Gastrocnemius medialis (tissue), 4 donors: ENCODE results near the gene ICA1L. TPM values are rescaled to one million over a fixed set of nuclear protein-coding genes. Genes with fewer than 3 reads are reported as not detected.

Experiments
- ATAC-seq, 2 donors: fragments of 150-250 bp; one replicate each; pipeline ENCODE4 v1.9.1; 2016
- DNase-seq, 2 donors: peaks; one replicate each; pipeline ENCODE4 v3.0.0-alpha.2; 2019
- H3K27ac ChIP-seq, 4 donors: fragments of 200-600 bp; sonication (generic); 1 replicate in 1 of 4; 2 replicates in 3 of 4; pipeline ENCODE4 v1.5.1; 2016 to 2018; ENCODE audit warnings: mild to moderate bottlenecking in 2 of 4, moderate library complexity in 1 of 4
- H3K27me3 ChIP-seq, 3 donors: fragments of 200-600 bp; sonication (generic) in 2 of 3; 1 replicate in 1 of 3; 2 replicates in 2 of 3; pipeline versions ENCODE4 v1.5.1 to v1.6.0; 2016 to 2019; ENCODE audit warnings: mild to moderate bottlenecking in 1 of 3, moderate library complexity in 1 of 3
- H3K36me3 ChIP-seq, 2 donors: fragments of 200-600 bp; sonication (generic) in 1 of 2; one replicate each; pipeline ENCODE4 v1.5.1; 2017 to 2018
- H3K4me1 ChIP-seq, 2 donors: fragments of 200-600 bp; sonication (generic) in 1 of 2; one replicate each; pipeline ENCODE4 v1.5.1; 2016 to 2017; ENCODE audit warnings: mild to moderate bottlenecking in 2 of 2
- H3K4me3 ChIP-seq, 4 donors: fragments of 200-600 bp; sonication (generic) in 3 of 4; 1 replicate in 1 of 4; 2 replicates in 3 of 4; pipeline ENCODE4 v1.5.1; 2016 to 2019; ENCODE audit warnings: mild to moderate bottlenecking in 2 of 4
- H3K9me3 ChIP-seq, 3 donors: fragments of 200-600 bp; sonication (generic) in 2 of 3; 1 replicate in 1 of 3; 2 replicates in 2 of 3; pipeline ENCODE4 v1.5.1; 2016 to 2019
- CTCF ChIP-seq, 5 experiments: fragments of 450-650 bp in 3 of 5; fragments of 200-600 bp in 2 of 5; sonication (generic) in 2 of 5; IDR thresholded peaks in 4 of 5; conservative IDR thresholded peaks in 1 of 5; 1 replicate in 4 of 5; 2 replicates in 1 of 5; pipeline ENCODE4 v1.5.1; 2016 to 2019; ENCODE audit warnings: antibody characterized with exemption in 5 of 5, mild to moderate bottlenecking in 3 of 5, moderate library complexity in 3 of 5
- POLR2A ChIP-seq, 2 donors: fragments of 450-650 bp; IDR thresholded peaks; one replicate each; pipeline ENCODE4 v1.6.1; 2017; ENCODE audit warnings: antibody characterized with exemption in 2 of 2, mild to moderate bottlenecking in 2 of 2, moderate library complexity in 2 of 2
- in situ Hi-C, 4 donors: fragments of 200-750 bp; cut with MboI; loops; one replicate each; pipeline versions ENCODE4 v1.15.0 to v1.8.0; 2017; ENCODE audit warnings: low sequenced_read_pairs in 4 of 4
- intact Hi-C: fragments of 100-400 bp; cut with DNase I; formaldehyde crosslinking; loops from one replicate; pipeline ENCODE4 v1.15.1; 2023; ENCODE audit warnings: low total_unique reads
- total RNA-seq, 4 donors: library from RNA; depleted of rRNA; stranded (reverse); fragments of >200 nt; gene quantifications; one replicate each; pipeline versions ENCODE4 v1.1.0 to v1.2.3, GENCODE V29; 2016

ICA1L gene
- total RNA-seq, 4 donors from 2014 or later: 2.6 to 7.4 (median 4.8) TPM

- intact Hi-C loops (no loop called here), in situ Hi-C loops (no loop called here)
- no peak overlapping the region for H3K4me3 ChIP-seq
- peaks cover 0 to 21% of the 10 kb centered on the region in 2 donors for H3K36me3 ChIP-seq
- H3K27me3 ChIP-seq: no peaks in the 10 kb centered on the region
- no peak for DNase-seq
- TF ChIP-seq POLR2A (IDR thresholded peaks at IDR 0.05): no peak
- TF ChIP-seq CTCF (IDR thresholded peaks at IDR 0.05 in 4 of 5, conservative IDR thresholded peaks at IDR 0.05 in 1 of 5): no peak
- no peak overlapping the region for H3K27ac ChIP-seq
- no peaks in the 10 kb centered on the region for H3K9me3 ChIP-seq
- ATAC-seq: no peak
- H3K4me1 ChIP-seq: no peaks in the 10 kb centered on the region
These were observed 100.2 kb downstream of the ICA1L start for GRCh38 chr2:202771336-202771735.

GRCh38 chr2:202769201-202769600, 102.4 kb downstream of the ICA1L start:
- no peaks in the 10 kb centered on the region for H3K4me1 ChIP-seq
- H3K36me3 ChIP-seq: peaks cover 0 to 14% of the 10 kb centered on the region in 2 donors
- intact Hi-C loops (no loop called here), in situ Hi-C loops (no loop called here)
- no peak overlapping the region for H3K4me3 ChIP-seq
- H3K9me3 ChIP-seq: no peaks in the 10 kb centered on the region
- TF ChIP-seq POLR2A (IDR thresholded peaks at IDR 0.05) (no peak), CTCF (IDR thresholded peaks at IDR 0.05 in 4 of 5, conservative IDR thresholded peaks at IDR 0.05 in 1 of 5) (no peak)
- ATAC-seq (no peak), DNase-seq (no peak)
- no peak overlapping the region for H3K27ac ChIP-seq
- H3K27me3 ChIP-seq: no peaks in the 10 kb centered on the region

GRCh38 chr2:202768273-202768672, 103.3 kb downstream of the ICA1L start:
- Histone ChIP-seq H3K4me1 (no peaks in the 10 kb centered on the region), H3K27me3 (no peaks in the 10 kb centered on the region), H3K36me3 (peaks cover 0 to 9% of the 10 kb centered on the region in 2 donors), H3K27ac (no peak overlapping the region), H3K9me3 (no peaks in the 10 kb centered on the region), H3K4me3 (no peak overlapping the region)
- ATAC-seq (no peak), DNase-seq (no peak)
- TF ChIP-seq CTCF (IDR thresholded peaks at IDR 0.05 in 4 of 5, conservative IDR thresholded peaks at IDR 0.05 in 1 of 5) (no peak), POLR2A (IDR thresholded peaks at IDR 0.05) (no peak)
- intact Hi-C loops: no loop called here
- in situ Hi-C loops: no loop called here

GRCh38 chr2:202765436-202765835, 106.1 kb downstream of the ICA1L start:
- Histone ChIP-seq H3K4me3 (no peak overlapping the region), H3K36me3 (peaks cover 0 to 14% of the 10 kb centered on the region in 2 donors), H3K9me3 (no peaks in the 10 kb centered on the region), H3K27me3 (no peaks in the 10 kb centered on the region), H3K27ac (no peak overlapping the region), H3K4me1 (no peaks in the 10 kb centered on the region)
- no peak for TF ChIP-seq POLR2A (IDR thresholded peaks at IDR 0.05)
- TF ChIP-seq CTCF (IDR thresholded peaks at IDR 0.05 in 4 of 5, conservative IDR thresholded peaks at IDR 0.05 in 1 of 5): no peak
- in situ Hi-C loops (no loop called here), intact Hi-C loops (no loop called here)
- DNase-seq (no peak), ATAC-seq (no peak)

GRCh38 chr2:202764991-202765390, 106.6 kb downstream of the ICA1L start:
- H3K36me3 ChIP-seq: peaks cover 0 to 15% of the 10 kb centered on the region in 2 donors
- H3K27ac ChIP-seq: no peak overlapping the region
- H3K4me1 ChIP-seq: no peaks in the 10 kb centered on the region
- DNase-seq (no peak), ATAC-seq (no peak)
- no peaks in the 10 kb centered on the region for H3K27me3 ChIP-seq
- in situ Hi-C loops (no loop called here), intact Hi-C loops (no loop called here)
- TF ChIP-seq CTCF (IDR thresholded peaks at IDR 0.05 in 4 of 5, conservative IDR thresholded peaks at IDR 0.05 in 1 of 5) (no peak), POLR2A (IDR thresholded peaks at IDR 0.05) (no peak)
- H3K4me3 ChIP-seq: no peak overlapping the region
- H3K9me3 ChIP-seq: no peaks in the 10 kb centered on the region
